NCI-H146 treated with DMSO at 0.1 percent for 48 hours (cell line): ENCODE measurements around the gene TMEM59L.

Experiments
- DNase-seq: peaks from one replicate; lab custom pipeline; 2025; ENCODE audit not compliant: unreplicated experiment; lab: John Stamatoyannopoulos, UW

TMEM59L gene

GRCh38 chr19:18657590-18658365, 45.1 kb downstream of the TMEM59L start:
- DNase-seq, result no peak

GRCh38 chr19:18658366-18658855, 45.7 kb downstream of the TMEM59L start:
- DNase-seq, result no peak

- DNase-seq, result no peak
Measured at GRCh38 chr19:18659281-18660050, 46.8 kb downstream of the TMEM59L start.

GRCh38 chr19:18660051-18660910, 47.6 kb downstream of the TMEM59L start:
- DNase-seq, result no peak

- no peak for DNase-seq
Measured at GRCh38 chr19:18660939-18661670, 48.4 kb downstream of the TMEM59L start.

- no peak for DNase-seq
Measured at GRCh38 chr19:18662972-18663732, 50.5 kb downstream of the TMEM59L start.

- no peak for DNase-seq
Measured at GRCh38 chr19:18663940-18664530, 51.4 kb downstream of the TMEM59L start.

GRCh38 chr19:18665771-18666202, 53.1 kb downstream of the TMEM59L start:
- DNase-seq, result no peak

GRCh38 chr19:18666317-18666716, 53.6 kb downstream of the TMEM59L start:
- DNase-seq, result no peak

GRCh38 chr19:18666784-18667183, 54.1 kb downstream of the TMEM59L start:
- DNase-seq, result no peak

GRCh38 chr19:18667531-18668251, 55.0 kb downstream of the TMEM59L start:
- DNase-seq, result no peak

GRCh38 chr19:18668252-18668631, 55.6 kb downstream of the TMEM59L start:
- no peak for DNase-seq

- no peak for DNase-seq
Measured at GRCh38 chr19:18668744-18669523, 56.3 kb downstream of the TMEM59L start.

GRCh38 chr19:18669524-18669817, 56.8 kb downstream of the TMEM59L start:
- no peak for DNase-seq

- DNase-seq, result no peak
Measured at GRCh38 chr19:18669883-18670282, 57.2 kb downstream of the TMEM59L start.

GRCh38 chr19:18670312-18670711, 57.6 kb downstream of the TMEM59L start:
- no peak for DNase-seq
